Measurements from ENCODE around the gene ZNF37A. TPM values are rescaled to one million over a fixed set of nuclear protein-coding genes. Genes with fewer than 3 reads are reported as not detected.

ZNF37A gene
- total and polyA plus RNA-seq, 10 of the 15 experiments (the other 5 are each of a cell fraction or from before 2014, with no cell fraction given) = 3.3 to 24.2 (median 12.1) TPM

DNA sequence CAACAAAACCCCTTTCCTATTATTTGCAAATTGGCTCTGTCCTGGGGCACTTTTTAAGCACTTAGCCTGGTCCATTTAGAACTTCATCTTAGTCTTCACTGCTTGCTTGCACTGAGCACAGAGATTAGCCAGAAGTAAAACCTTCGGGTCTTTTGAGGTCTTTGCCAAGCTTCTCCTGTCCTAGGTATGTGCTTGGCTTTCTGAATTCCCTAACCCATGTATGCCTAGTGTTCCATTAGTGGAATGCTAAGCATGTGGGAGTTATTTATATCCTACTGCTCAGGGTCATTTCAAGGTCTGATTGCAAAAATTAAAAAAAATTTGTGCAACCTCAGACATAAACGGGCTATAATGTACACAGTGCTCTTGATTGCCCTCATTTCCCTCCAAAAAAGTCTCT is 18.0 kb downstream of the ZNF37A start:
- no peak overlapping the region for H3K4me3 ChIP-seq
- no peaks in the 10 kb centered on the region for H3K27me3 ChIP-seq (replicated peaks in 1 of 2; ENCODE audit: control insufficient read depth in 2 of 2, insufficient read depth in 2 of 2, low read length in 1 of 2)
- DNase-seq (ENCODE audit: low read depth, low spot score) (no peak), FAIRE-seq (no peak), ATAC-seq (no peak)
- peaks cover 28% of the 10 kb centered on the region for H3K9me3 ChIP-seq (replicated peaks; ENCODE audit: control insufficient read depth, insufficient read depth, low read length)
- H3K4me2 ChIP-seq (ENCODE audit: control insufficient read depth, insufficient read depth) = no peak overlapping the region
- ChIA-PET SMC1A (ENCODE audit: uncharacterized antibody, unreplicated experiment) (no interaction called here), CTCF (no interaction called here), POLR2A (interaction anchor here (0.7 kb wide), 1 partner anchor 19 kb away, joined by 4 read pairs; no protein-coding TSS in a partner anchor), RAD21 (ENCODE audit: unreplicated experiment) (no interaction called here)
- no peaks in the 10 kb centered on the region for H4K20me1 ChIP-seq (ENCODE audit: control insufficient read depth, insufficient read depth)
- intact Hi-C loops (cut with micrococcal nuclease; ENCODE audit: unreplicated experiment) (no loop called here), in situ Hi-C loops (cut with MboI) (no loop called here)
- H2AFZ ChIP-seq (ENCODE audit: control insufficient read depth, low read depth, low read length) = no peak overlapping the region
- H3K36me3 ChIP-seq (ENCODE audit: control insufficient read depth in 2 of 2, insufficient read depth in 2 of 2, low read length in 1 of 2) = peaks cover 1 to 7% of the 10 kb centered on the region in 2 experiments; a peak in 3 of 4 replicates
- WGBS (ENCODE audit: insufficient coverage, insufficient replicate concordance, low lambda C conversion rate, missing lambda C conversion rate) = 100% methylated on average over 2 of the region's 2 CpGs
- no peaks in the 10 kb centered on the region for H3K4me1 ChIP-seq (ENCODE audit: control insufficient read depth, insufficient read depth, low read length)
- H3K9ac ChIP-seq (ENCODE audit: control insufficient read depth, insufficient read depth, low read length) = no peak overlapping the region
- no peaks in the 10 kb centered on the region for H3K79me2 ChIP-seq (ENCODE audit: control insufficient read depth, insufficient read depth, low read length)
- no peak overlapping the region for H3K27ac ChIP-seq (ENCODE audit: control insufficient read depth, insufficient read depth)
- BruUV-seq (replicated peaks) = no TSS peak
- TF ChIP-seq RUNX3 (IDR thresholded peaks at IDR 0.05; ENCODE audit: low read length) (no peak), BACH1 (IDR thresholded peaks at IDR 0.05; ENCODE audit: borderline replicate concordance) (no peak), NR2C1 (IDR thresholded peaks at IDR 0.05) (no peak)

DNA sequence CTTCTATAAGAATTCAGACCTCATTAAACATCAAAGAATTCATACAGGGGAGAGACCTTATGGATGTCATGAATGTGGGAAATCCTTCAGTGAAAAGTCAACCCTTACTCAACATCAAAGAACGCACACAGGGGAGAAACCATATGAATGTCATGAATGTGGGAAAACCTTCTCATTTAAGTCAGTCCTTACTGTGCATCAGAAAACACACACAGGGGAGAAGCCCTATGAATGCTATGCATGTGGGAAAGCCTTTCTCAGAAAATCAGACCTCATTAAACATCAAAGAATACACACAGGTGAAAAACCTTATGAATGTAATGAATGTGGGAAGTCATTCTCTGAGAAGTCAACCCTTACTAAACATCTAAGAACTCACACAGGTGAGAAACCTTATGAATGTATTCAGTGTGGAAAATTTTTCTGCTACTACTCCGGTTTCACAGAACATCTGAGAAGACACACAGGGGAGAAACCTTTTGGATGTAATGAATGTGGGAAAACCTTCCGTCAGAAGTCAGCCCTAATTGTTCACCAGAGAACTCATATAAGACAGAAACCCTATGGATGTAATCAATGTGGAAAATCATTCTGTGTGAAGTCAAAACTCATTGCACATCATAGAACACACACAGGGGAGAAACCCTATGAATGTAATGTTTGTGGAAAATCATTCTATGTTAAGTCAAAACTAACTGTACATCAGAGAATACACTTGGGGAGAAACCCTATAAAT is 24.1 kb downstream of the ZNF37A start:
- ChIA-PET RAD21 (ENCODE audit: unreplicated experiment) (no interaction called here), CTCF (no interaction called here), SMC1A (ENCODE audit: uncharacterized antibody, unreplicated experiment) (no interaction called here), POLR2A (no interaction called here)
- no peak overlapping the region for H2AFZ ChIP-seq (ENCODE audit: control insufficient read depth, low read depth, low read length)
- no peak overlapping the region for H3K4me2 ChIP-seq (ENCODE audit: control insufficient read depth, insufficient read depth)
- H3K36me3 ChIP-seq (ENCODE audit: control insufficient read depth in 2 of 2, insufficient read depth in 2 of 2, low read length in 1 of 2) = peaks cover 1 to 7% of the 10 kb centered on the region in 2 experiments; a peak in 3 of 4 replicates
- intact Hi-C loops (cut with micrococcal nuclease; ENCODE audit: unreplicated experiment) = no loop called here
- H3K9ac ChIP-seq (ENCODE audit: control insufficient read depth, insufficient read depth, low read length) = no peak overlapping the region
- H3K4me1 ChIP-seq (ENCODE audit: control insufficient read depth, insufficient read depth, low read length) = no peaks in the 10 kb centered on the region
- in situ Hi-C loops (cut with MboI) = no loop called here
- H4K20me1 ChIP-seq (ENCODE audit: control insufficient read depth, insufficient read depth) = no peaks in the 10 kb centered on the region
- BruUV-seq (replicated peaks) = TSS peak; percentile 5
- ATAC-seq (no peak), FAIRE-seq (no peak), DNase-seq (ENCODE audit: low read depth, low spot score) (no peak)
- H3K27me3 ChIP-seq (replicated peaks in 1 of 2; ENCODE audit: control insufficient read depth in 2 of 2, insufficient read depth in 2 of 2, low read length in 1 of 2) = no peaks in the 10 kb centered on the region
- 98% methylated on average over 3 of the region's 3 CpGs for WGBS (ENCODE audit: insufficient coverage, insufficient replicate concordance, low lambda C conversion rate, missing lambda C conversion rate)
- H3K4me3 ChIP-seq = no peak overlapping the region
- peaks cover 54% of the 10 kb centered on the region for H3K9me3 ChIP-seq (replicated peaks; ENCODE audit: control insufficient read depth, insufficient read depth, low read length)
- TF ChIP-seq CBX5 (IDR thresholded peaks at IDR 0.05; ENCODE audit: low read depth) (peak; percentile 95), EP300 (IDR thresholded peaks at IDR 0.05; ENCODE audit: borderline replicate concordance in 1 of 2, control insufficient read depth in 1 of 2, low read depth in 2 of 2, low read length in 2 of 2) (no peak), POLR2AphosphoS5 (IDR thresholded peaks at IDR 0.05; ENCODE audit: low read length) (no peak), ZNF274 (IDR thresholded peaks at IDR 0.05; ENCODE audit: insufficient read depth, insufficient read length) (peak; percentile 25), KLF5 (IDR thresholded peaks at IDR 0.05; ENCODE audit: partially characterized antibody) (peak; percentile 90)
- TF ChIP-seq, protein P1, sequence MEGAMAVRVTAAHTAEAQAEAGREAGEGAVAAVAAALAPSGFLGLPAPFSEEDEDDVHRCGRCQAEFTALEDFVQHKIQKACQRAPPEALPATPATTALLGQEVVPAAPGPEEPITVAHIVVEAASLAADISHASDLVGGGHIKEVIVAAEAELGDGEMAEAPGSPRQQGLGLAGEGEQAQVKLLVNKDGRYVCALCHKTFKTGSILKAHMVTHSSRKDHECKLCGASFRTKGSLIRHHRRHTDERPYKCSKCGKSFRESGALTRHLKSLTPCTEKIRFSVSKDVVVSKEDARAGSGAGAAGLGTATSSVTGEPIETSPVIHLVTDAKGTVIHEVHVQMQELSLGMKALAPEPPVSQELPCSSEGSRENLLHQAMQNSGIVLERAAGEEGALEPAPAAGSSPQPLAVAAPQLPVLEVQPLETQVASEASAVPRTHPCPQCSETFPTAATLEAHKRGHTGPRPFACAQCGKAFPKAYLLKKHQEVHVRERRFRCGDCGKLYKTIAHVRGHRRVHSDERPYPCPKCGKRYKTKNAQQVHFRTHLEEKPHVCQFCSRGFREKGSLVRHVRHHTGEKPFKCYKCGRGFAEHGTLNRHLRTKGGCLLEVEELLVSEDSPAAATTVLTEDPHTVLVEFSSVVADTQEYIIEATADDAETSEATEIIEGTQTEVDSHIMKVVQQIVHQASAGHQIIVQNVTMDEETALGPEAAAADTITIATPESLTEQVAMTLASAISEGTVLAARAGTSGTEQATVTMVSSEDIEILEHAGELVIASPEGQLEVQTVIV (IDR thresholded peaks at IDR 0.05; ENCODE audit: borderline replicate concordance, partially characterized antibody) = no peak
- TF ChIP-seq, protein P2, sequence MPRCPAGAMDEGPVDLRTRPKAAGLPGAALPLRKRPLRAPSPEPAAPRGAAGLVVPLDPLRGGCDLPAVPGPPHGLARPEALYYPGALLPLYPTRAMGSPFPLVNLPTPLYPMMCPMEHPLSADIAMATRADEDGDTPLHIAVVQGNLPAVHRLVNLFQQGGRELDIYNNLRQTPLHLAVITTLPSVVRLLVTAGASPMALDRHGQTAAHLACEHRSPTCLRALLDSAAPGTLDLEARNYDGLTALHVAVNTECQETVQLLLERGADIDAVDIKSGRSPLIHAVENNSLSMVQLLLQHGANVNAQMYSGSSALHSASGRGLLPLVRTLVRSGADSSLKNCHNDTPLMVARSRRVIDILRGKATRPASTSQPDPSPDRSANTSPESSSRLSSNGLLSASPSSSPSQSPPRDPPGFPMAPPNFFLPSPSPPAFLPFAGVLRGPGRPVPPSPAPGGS (IDR thresholded peaks at IDR 0.05; ENCODE audit: borderline replicate concordance, insufficient read depth, low read depth, low read length, poor library complexity, severe bottlenecking) = no peak
- no peaks in the 10 kb centered on the region for H3K79me2 ChIP-seq (ENCODE audit: control insufficient read depth, insufficient read depth, low read length)
- no peak overlapping the region for H3K27ac ChIP-seq (ENCODE audit: control insufficient read depth, insufficient read depth)

Data from GM12878 (cell line).